LNCaP clone FGC (cell line): ENCODE results near the gene CTPS1.

ENCODE experiments used
- DNase-seq: peaks from one replicate; pipeline ENCODE4 v3.0.0-alpha.2; 2011; ENCODE audit warnings: low read depth
- H3K4me3 ChIP-seq: 2 replicates; pipeline ENCODE4 v1.5.1; 2011; ENCODE audit warnings: mild to moderate bottlenecking, low read depth, low read length, control low read depth
- CTCF ChIP-seq: IDR thresholded peaks from 2 replicates; pipeline ENCODE4 v1.5.1; 2012; ENCODE audit warnings: mild to moderate bottlenecking; ENCODE audit not compliant: control insufficient read depth, insufficient read depth; ENCODE audit errors: extremely low read depth

Gene CTPS1

GRCh38 chr1:40939320-40940059, 40.0 kb upstream of the CTPS1 start:
- DNase-seq, result no peak
- TF ChIP-seq CTCF, result no peak
- H3K4me3 ChIP-seq, result no peak overlapping the region

- no peak for TF ChIP-seq CTCF
- H3K4me3 ChIP-seq, result no peak overlapping the region
- no peak for DNase-seq
These were observed 35.2 kb upstream of the CTPS1 start for GRCh38 chr1:40944326-40944725.

- no peak for DNase-seq
- H3K4me3 ChIP-seq, result no peak overlapping the region
- TF ChIP-seq CTCF, result no peak
These were observed 34.6 kb upstream of the CTPS1 start for GRCh38 chr1:40944841-40945430.

- no peak overlapping the region for H3K4me3 ChIP-seq
- TF ChIP-seq CTCF, result no peak
- DNase-seq, result no peak
These were observed 34.0 kb upstream of the CTPS1 start for GRCh38 chr1:40945491-40945973.

- no peak for DNase-seq
- H3K4me3 ChIP-seq, result no peak overlapping the region
- TF ChIP-seq CTCF, result peak; percentile 74
These were observed 30.6 kb upstream of the CTPS1 start for GRCh38 chr1:40948741-40949443.

GRCh38 chr1:40949563-40949962, 29.9 kb upstream of the CTPS1 start:
- DNase-seq, result no peak
- no peak for TF ChIP-seq CTCF
- no peak overlapping the region for H3K4me3 ChIP-seq
